Measurements from ENCODE around the gene EVX1. TPM values are rescaled to one million over a fixed set of nuclear protein-coding genes. Genes with fewer than 3 reads are reported as not detected.
A peak's percentile ranks its signal among the peaks of the same experiment; 100 is the strongest.

Gene EVX1
- total RNA-seq, 1 donor from 2014 or later, result not detected

DNA sequence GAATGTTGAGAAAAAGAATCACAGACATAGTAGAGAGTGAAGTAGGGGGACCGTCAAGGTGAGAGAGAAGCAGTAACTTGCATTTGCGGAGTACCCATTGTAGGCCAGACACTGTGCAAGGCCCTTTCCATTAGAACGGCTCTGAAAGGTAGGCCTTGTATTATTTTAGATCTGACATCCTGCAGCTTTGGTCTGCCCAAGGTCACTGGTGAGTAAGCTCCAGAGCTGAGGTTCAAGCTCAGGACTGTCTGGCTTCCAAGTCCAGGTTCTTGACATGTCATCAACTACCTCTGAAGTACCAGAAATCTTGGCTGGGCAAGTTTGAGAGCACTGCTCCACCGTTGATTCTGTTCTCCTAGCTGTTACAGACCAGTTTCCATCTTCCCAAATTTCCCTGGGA, 13.2 kb upstream of the EVX1 start:
- no peak for DNase-seq (ENCODE audit: low read depth in 2 of 2)

GRCh38 chr7:27235387-27236311, 7.0 kb upstream of the EVX1 start:
- peak in 1 of 2 donors; percentile 21 for DNase-seq (ENCODE audit: low read depth in 2 of 2)

- no peak for DNase-seq (ENCODE audit: low read depth in 2 of 2)
Measured at GRCh38 chr7:27237735-27238334, 4.8 kb upstream of the EVX1 start.

DNA sequence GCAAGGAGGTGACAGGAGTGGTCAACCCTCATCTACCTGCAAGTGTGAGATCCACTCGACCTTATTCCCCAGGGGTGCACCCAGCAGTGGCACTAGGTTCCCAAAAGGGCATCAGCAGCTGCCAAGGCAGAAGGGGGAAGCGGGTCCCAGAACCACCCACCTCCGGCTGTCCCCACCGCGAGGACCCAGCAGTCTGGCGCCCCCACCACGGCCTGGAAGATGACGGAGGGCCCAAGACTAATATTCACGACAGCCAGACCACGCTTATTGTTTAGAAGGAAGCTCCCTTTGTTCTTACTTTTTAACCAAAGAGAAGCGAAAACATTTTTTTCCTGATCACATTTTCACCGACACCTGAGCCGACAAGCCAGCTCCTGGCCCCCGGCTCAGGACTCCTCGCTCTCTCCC, 3.6 kb upstream of the EVX1 start:
- no peak for DNase-seq (ENCODE audit: low read depth in 2 of 2)

DNA sequence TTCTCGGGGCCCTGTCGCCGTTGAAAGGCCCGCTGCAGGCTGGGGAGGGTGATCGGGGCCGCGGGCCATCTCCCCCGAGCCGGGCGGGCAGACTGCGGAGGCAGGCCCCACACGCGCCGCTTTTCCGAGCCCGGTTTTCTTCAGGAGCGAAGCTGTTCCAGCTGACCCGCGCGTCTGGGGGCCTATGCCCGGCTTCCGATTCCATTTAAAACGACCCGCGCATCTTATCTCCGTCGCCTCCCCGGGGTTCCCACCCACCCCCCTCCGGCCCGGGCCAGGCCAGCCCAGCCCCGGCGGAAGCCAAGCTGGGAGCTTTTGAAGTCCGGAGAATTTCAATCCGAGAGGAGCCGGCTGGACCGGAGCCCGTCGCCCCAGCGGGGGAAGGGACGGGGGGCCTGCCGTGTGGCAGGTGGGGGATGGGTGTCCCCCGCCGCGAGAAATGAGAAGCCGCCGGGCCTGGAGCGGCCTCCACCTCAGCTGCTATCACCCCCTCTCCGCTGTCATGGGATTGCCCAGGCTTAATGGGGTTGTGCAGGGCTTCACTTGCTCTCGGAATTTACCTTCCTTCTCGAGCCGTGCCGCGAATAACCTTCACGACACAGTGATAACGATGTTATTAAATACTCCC, 3.1 kb upstream of the EVX1 start:
- no peak for DNase-seq (ENCODE audit: low read depth in 2 of 2)

DNA sequence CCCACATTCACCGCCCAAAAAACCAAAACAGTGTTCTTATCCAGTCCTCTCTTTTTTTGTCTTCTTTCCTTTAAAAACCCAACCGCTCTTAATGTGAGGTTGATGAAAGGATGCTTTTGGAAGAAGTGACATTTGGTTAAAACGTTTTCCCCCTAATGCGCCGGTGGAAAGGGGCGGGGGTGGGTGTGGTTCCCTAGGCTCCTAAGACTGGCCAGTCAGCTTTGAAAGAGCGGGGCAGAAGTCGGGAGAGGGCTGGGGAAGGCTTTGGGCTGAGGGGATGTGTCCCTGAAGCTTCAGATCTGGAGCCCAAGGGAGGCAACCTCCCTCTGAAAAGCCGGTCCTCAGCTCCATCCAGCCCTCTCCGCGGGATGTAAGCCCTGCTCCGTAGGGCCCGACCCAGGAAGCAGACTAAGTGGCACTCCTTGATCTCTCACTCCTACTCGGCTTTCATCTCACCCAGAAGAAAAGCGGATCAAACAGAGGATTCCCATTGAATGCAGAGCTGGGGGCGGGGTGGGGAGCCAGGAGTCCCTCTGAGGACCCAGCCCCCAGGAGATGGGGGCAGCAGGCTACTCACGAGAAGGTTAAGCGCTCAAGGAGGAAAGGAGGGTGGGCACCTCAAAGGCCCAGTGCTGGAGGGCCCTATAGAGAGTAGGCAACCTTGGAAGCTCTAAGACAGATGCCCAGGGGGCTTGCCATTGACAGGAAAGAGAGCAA, 2.4 kb upstream of the EVX1 start:
- DNase-seq (ENCODE audit: low read depth in 2 of 2), result no peak

GRCh38 chr7:27241189-27242056, 1.2 kb upstream of the EVX1 start:
- no peak for DNase-seq (ENCODE audit: low read depth in 2 of 2)

- no peak for DNase-seq (ENCODE audit: low read depth in 2 of 2)
Measured at GRCh38 chr7:27242154-27242553, 448 bp upstream of the EVX1 start.

GRCh38 chr7:27243340-27244163, 950 bp downstream of the EVX1 start:
- no peak for DNase-seq (ENCODE audit: low read depth in 2 of 2)

- no peak for DNase-seq (ENCODE audit: low read depth in 2 of 2)
Measured at GRCh38 chr7:27244488-27245123, 2.0 kb downstream of the EVX1 start.

GRCh38 chr7:27245124-27245797, 2.7 kb downstream of the EVX1 start:
- no peak for DNase-seq (ENCODE audit: low read depth in 2 of 2)

- no peak for DNase-seq (ENCODE audit: low read depth in 2 of 2)
Measured at GRCh38 chr7:27245798-27246691, 3.4 kb downstream of the EVX1 start.

- no peak for DNase-seq (ENCODE audit: low read depth in 2 of 2)
Measured at GRCh38 chr7:27247000-27247399, 4.4 kb downstream of the EVX1 start.

GRCh38 chr7:27247452-27248426, 5.1 kb downstream of the EVX1 start:
- no peak for DNase-seq (ENCODE audit: low read depth in 2 of 2)

- no peak for DNase-seq (ENCODE audit: low read depth in 2 of 2)
Measured at GRCh38 chr7:27248427-27248806, 5.8 kb downstream of the EVX1 start.

DNA sequence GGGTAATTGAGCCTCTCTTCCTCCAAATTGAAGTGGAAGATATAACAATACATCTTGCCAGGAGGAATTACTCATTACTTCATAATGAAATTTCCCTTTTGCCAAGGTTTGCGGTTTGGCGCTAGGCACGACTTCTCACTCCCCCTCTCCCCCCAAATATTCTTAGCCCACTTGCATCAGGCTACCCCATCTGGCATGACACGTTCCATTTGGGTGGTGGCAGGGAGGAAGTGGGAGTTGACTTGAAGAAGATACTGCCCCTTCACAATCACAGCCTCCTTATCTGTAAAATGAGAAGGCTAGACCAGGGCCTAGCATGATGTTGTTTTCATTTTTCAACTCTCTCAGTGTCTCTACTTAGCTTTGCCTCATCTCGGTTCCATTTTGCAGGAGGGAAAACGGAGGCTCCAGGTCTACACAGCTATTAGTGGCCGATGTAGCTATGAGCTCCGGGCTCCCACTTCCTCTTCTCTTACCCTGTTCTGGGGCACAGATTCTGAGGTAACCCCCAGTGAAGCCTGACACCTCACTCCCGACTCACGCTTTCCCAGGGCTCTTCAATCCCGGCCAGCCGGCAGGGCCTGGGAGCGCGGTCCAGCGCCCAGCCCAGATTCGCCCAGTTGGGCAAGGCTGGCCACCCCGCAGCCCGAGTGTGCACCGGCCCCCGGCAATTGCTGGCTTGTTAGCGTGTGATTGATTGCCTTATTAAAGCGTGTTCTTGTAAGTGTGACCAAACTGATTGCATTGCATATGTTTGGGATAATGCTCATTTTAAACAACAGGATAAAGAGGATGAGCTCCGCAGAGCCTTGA, 6.5 kb downstream of the EVX1 start:
- no peak for DNase-seq (ENCODE audit: low read depth in 2 of 2)

Measured in dermis microvascular lymphatic vessel endothelial cell (primary cell).